ENCODE results near the gene OR6S1. TPM values are rescaled to one million over a fixed set of nuclear protein-coding genes. Genes with fewer than 3 reads are reported as not detected.
"Not testable (repeated sequence)": the region's sequence is repeated elsewhere in the genome, so short reads cannot be mapped to it uniquely, and the experiment has no call there.

OR6S1 gene
- polyA plus RNA-seq, 1 of the 3 experiments (the other 2 are of a cell fraction): not detected

DNA sequence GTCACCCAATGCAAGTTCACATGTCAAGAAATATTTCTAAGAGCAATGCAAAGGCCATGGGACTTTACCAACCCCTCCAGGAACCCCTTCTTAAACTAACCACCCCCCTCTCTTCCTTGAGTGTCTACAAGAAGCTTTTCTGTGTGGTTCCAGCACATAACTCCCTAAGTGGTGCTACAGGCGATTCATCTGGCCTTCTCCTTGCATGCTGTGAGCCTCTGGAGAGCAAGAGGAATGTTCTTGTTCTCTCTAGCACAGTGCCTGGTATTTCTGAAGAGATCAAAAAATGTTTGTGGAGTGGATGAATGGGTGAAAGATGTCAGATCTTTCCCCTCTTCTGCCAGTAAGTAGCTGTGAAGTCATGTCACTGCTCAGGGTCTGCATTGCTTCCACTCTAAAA lies 44.4 kb downstream of the OR6S1 start:
- Histone ChIP-seq H3K27ac (ENCODE audit: low read depth in 2 of 2, low read length in 1 of 2) (no peak overlapping the region), H3F3A (replicated peaks; ENCODE audit: insufficient read depth) (no peaks in the 10 kb centered on the region), H3K4me2 (no peak overlapping the region), H3K4me1 (ENCODE audit: control insufficient read depth in 1 of 2, insufficient read depth in 2 of 2, low read depth in 1 of 2, low read length in 1 of 2) (no peaks in the 10 kb centered on the region), H3K4me3 (ENCODE audit: low read depth in 2 of 2, low read length in 1 of 2) (no peak overlapping the region), H3K9ac (no peak overlapping the region), H3K9me3 (no peaks in the 10 kb centered on the region), H3K9me2 (no peaks in the 10 kb centered on the region), H3K79me2 (ENCODE audit: insufficient read depth) (no peaks in the 10 kb centered on the region), H4K20me1 (ENCODE audit: insufficient read depth) (no peaks in the 10 kb centered on the region), H3K27me3 (ENCODE audit: insufficient read depth) (peaks cover 70% of the 10 kb centered on the region), H2AFZ (ENCODE audit: low read depth) (no peak overlapping the region), H3K36me3 (replicated peaks in 1 of 2; ENCODE audit: control insufficient read depth in 1 of 2, insufficient read depth in 2 of 2, low read length in 1 of 2) (no peaks in the 10 kb centered on the region)
- WGBS (ENCODE audit: low lambda C conversion rate): 0% methylated on average over 1 of the region's 1 CpG
- no peak for TF ChIP-seq SMC3 (IDR thresholded peaks at IDR 0.05; ENCODE audit: low read depth, low read length)
- TF ChIP-seq RFX5 (IDR thresholded peaks at IDR 0.05; ENCODE audit: low read length): no peak
- TF ChIP-seq NRF1 (IDR thresholded peaks at IDR 0.05; ENCODE audit: low read depth, low read length): no peak
- no peak for TF ChIP-seq EP300 (IDR thresholded peaks at IDR 0.05; ENCODE audit: borderline replicate concordance in 1 of 2, low read depth in 1 of 2, low read length in 1 of 2)
- TF ChIP-seq EZH2phosphoT487 (IDR thresholded peaks at IDR 0.05; ENCODE audit: borderline replicate concordance, low read depth): no peak
- TF ChIP-seq ELF1 (IDR thresholded peaks at IDR 0.05): no peak
- DNase-seq: no peak
- ChIA-PET POLR2A (no interaction called here), CTCF (interaction anchor here (1.7 kb wide), 2 partner anchors 12 to 16 kb away, joined by 3 to 8 read pairs; no protein-coding TSS in a partner anchor)

DNA sequence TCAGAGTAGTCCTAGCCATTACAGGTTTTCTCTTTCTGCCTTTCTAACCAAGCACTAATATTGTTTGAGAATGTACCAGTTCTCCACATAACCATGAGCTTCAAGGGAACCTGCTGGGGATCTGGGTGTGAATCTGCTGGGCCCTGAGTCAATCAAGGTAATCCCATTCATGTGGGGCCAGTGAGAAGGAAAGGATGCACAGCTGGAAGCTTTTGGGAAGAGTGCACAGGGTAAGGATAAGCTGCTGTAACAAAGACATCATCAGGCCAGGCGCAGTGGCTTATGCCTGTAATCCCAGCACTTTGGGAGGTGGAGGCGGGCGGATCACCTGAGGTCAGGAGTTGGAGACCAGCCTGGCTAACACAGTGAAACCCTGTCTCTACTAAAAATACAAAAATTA lies 45.8 kb downstream of the OR6S1 start:
- H3K9ac ChIP-seq; POLR2A ChIA-PET; H3F3A ChIP-seq (replicated peaks; ENCODE audit: insufficient read depth); H2AFZ ChIP-seq (ENCODE audit: low read depth); H3K36me3 ChIP-seq (replicated peaks in 1 of 2; ENCODE audit: control insufficient read depth in 1 of 2, insufficient read depth in 2 of 2, low read length in 1 of 2); H3K9me3 ChIP-seq; H3K4me1 ChIP-seq (ENCODE audit: control insufficient read depth in 1 of 2, insufficient read depth in 2 of 2, low read depth in 1 of 2, low read length in 1 of 2); DNase-seq; H3K79me2 ChIP-seq (ENCODE audit: insufficient read depth); H3K27ac ChIP-seq (ENCODE audit: low read depth in 2 of 2, low read length in 1 of 2); H3K4me2 ChIP-seq; H3K4me3 ChIP-seq (ENCODE audit: low read depth in 2 of 2, low read length in 1 of 2); H4K20me1 ChIP-seq (ENCODE audit: insufficient read depth); H3K9me2 ChIP-seq: not testable (repeated sequence)
- H3K27me3 ChIP-seq (ENCODE audit: insufficient read depth): peaks cover 84% of the 10 kb centered on the region
- CTCF ChIA-PET: interaction anchor here (1.1 to 1.6 kb wide), 2 partner anchors 11 to 13 kb away, joined by 3 read pairs; no protein-coding TSS in a partner anchor
- 32% methylated on average over 3 of the region's 3 CpGs for WGBS (ENCODE audit: low lambda C conversion rate)

DNA sequence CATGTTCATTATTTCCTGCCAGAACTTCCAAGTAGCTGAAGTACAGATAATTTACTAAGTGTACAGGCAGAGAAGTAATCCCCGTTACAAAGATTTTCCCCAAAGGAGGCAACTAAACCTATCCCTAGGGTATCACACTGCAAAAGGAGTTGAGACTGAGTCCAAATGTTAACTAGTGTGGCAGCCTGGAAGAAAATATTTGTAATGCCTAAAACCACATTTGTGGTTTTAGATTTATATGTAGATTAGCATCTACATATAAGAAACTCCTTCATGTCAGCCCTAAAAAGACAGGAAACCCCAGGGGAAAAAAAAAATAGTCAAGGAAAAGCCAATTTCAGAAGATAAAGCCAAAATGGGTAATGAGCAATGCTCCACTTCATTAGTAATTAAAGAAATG lies 48.9 kb downstream of the OR6S1 start:
- no peak for TF ChIP-seq MEF2A (IDR thresholded peaks at IDR 0.05; ENCODE audit: borderline replicate concordance, low read depth)
- TF ChIP-seq RFX5 (IDR thresholded peaks at IDR 0.05; ENCODE audit: low read length): no peak
- no peak for TF ChIP-seq TAF1 (IDR thresholded peaks at IDR 0.05; ENCODE audit: borderline replicate concordance, low read depth, low read length)

More for the DNA sequence above, 48.9 kb downstream of the OR6S1 start:
- ChIA-PET CTCF (no interaction called here), POLR2A (no interaction called here)
- no peaks in the 10 kb centered on the region for H3K4me1 ChIP-seq (ENCODE audit: control insufficient read depth in 1 of 2, insufficient read depth in 2 of 2, low read depth in 1 of 2, low read length in 1 of 2)
- H3K27ac ChIP-seq (ENCODE audit: low read depth in 2 of 2, low read length in 1 of 2): no peak overlapping the region
- H4K20me1 ChIP-seq (ENCODE audit: insufficient read depth): no peaks in the 10 kb centered on the region
- H3K9me3 ChIP-seq: no peaks in the 10 kb centered on the region
- no peak overlapping the region for H2AFZ ChIP-seq (ENCODE audit: low read depth)
- WGBS (ENCODE audit: low lambda C conversion rate): 3% methylated on average over 1 of the region's 1 CpG
- peak overlapping the region; percentile 62; the same call in 1 of the 2 replicates for H3K4me2 ChIP-seq
- H3K79me2 ChIP-seq (ENCODE audit: insufficient read depth): no peaks in the 10 kb centered on the region
- H3K9me2 ChIP-seq: no peaks in the 10 kb centered on the region
- H3K27me3 ChIP-seq (ENCODE audit: insufficient read depth): peaks cover 73% of the 10 kb centered on the region
- H3K9ac ChIP-seq: no peak overlapping the region
- DNase-seq: no peak
- H3F3A ChIP-seq (replicated peaks; ENCODE audit: insufficient read depth): no peaks in the 10 kb centered on the region
- H3K4me3 ChIP-seq (ENCODE audit: low read depth in 2 of 2, low read length in 1 of 2): peak overlapping the region in 1 of 2 experiments; percentile 9; a peak in 1 of 4 replicates
- no peaks in the 10 kb centered on the region for H3K36me3 ChIP-seq (replicated peaks in 1 of 2; ENCODE audit: control insufficient read depth in 1 of 2, insufficient read depth in 2 of 2, low read length in 1 of 2)
